GM12878 (cell line): ENCODE measurements around the gene ZC3H10. TPM values are rescaled to one million over a fixed set of nuclear protein-coding genes. Genes with fewer than 3 reads are reported as not detected.

ENCODE experiments used
- ATAC-seq: fragments of 200-7000 bp; cut with Tn5 transposase; 3 replicates; pipeline ENCODE4 v1.9.1; 2020; ENCODE audit warnings: mild to moderate bottlenecking, moderate library complexity
- BruUV-seq: library from RNA; stranded (reverse); fragments of 400-500 nt; replicated peaks from 2 replicates; lab custom pipeline; 2021; lab: Mats Ljungman, UMichigan
- CTCF ChIA-PET: fragments of 300-600 bp; sonication (Branson Sonifier 250); formaldehyde crosslinking; extraction: SDS; loops from one replicate; lab custom pipeline; 2021; ENCODE audit warnings: inconsistent platforms; lab: Yijun Ruan, JAX
- POLR2A ChIA-PET: fragments of 350-600 bp; formaldehyde crosslinking; extraction: SDS; loops from one replicate; lab custom pipeline; 2021; ENCODE audit warnings: inconsistent platforms; lab: Charles Lee
- RAD21 ChIA-PET: fragments of 300-600 bp; sonication (Branson Sonifier 250); formaldehyde crosslinking; loops from one replicate; lab custom pipeline; 2023; ENCODE audit warnings: antibody characterized with exemption; ENCODE audit not compliant: unreplicated experiment; lab: Charles Lee
- SMC1A ChIA-PET: fragments of 300-600 bp; sonication (Branson Sonifier 250); formaldehyde crosslinking; loops from one replicate; lab custom pipeline; 2023; ENCODE audit not compliant: unreplicated experiment, uncharacterized antibody; lab: Charles Lee
- DNase-seq: peaks from one replicate; pipeline ENCODE4 v3.0.0-alpha.2; 2011; ENCODE audit warnings: low read depth, low spot score
- FAIRE-seq: peaks from 3 replicates; lab custom pipeline; 2011; peaks lifted over from hg19 to GRCh38; lab: Jason Lieb, UNC
- H2AFZ ChIP-seq: 2 replicates; pipeline ENCODE4 v1.6.0; 2011; ENCODE audit warnings: low read depth, low read length, control low read depth; ENCODE audit not compliant: control insufficient read depth
- H3K27ac ChIP-seq: 2 replicates; pipeline ENCODE4 v1.5.1; 2011; ENCODE audit warnings: control low read depth; ENCODE audit not compliant: control insufficient read depth, insufficient read depth
- H3K27me3 ChIP-seq, 2 experiments: replicated peaks in 1 of 2; 2 replicates each; pipeline versions ENCODE4 v1.6.0 to v1.6.1; 2011; ENCODE audit warnings: low read length in 1 of 2; ENCODE audit not compliant: control insufficient read depth in 2 of 2, insufficient read depth in 2 of 2
- H3K36me3 ChIP-seq, 2 experiments: 2 replicates each; pipeline ENCODE4 v1.5.1; 2011; ENCODE audit warnings: low read length in 1 of 2; ENCODE audit not compliant: control insufficient read depth in 2 of 2, insufficient read depth in 2 of 2
- H3K4me1 ChIP-seq: 2 replicates; pipeline ENCODE4 v1.6.1; 2011; ENCODE audit warnings: mild to moderate bottlenecking, low read length, moderate library complexity, mixed read lengths; ENCODE audit not compliant: control insufficient read depth, insufficient read depth
- H3K4me2 ChIP-seq: 2 replicates; pipeline ENCODE4 v1.6.0; 2011; ENCODE audit warnings: control low read depth; ENCODE audit not compliant: control insufficient read depth, insufficient read depth
- H3K4me3 ChIP-seq: fragments of 200-600 bp; sonication (generic); 2 replicates; pipeline ENCODE4 v1.5.1; 2016
- H3K79me2 ChIP-seq: 2 replicates; pipeline ENCODE4 v1.6.0; 2011; ENCODE audit warnings: low read length; ENCODE audit not compliant: control insufficient read depth, insufficient read depth
- H3K9ac ChIP-seq: 2 replicates; pipeline ENCODE4 v1.8.0; 2011; ENCODE audit warnings: low read length, control low read depth, mixed read lengths; ENCODE audit not compliant: control insufficient read depth, insufficient read depth
- H3K9me3 ChIP-seq: replicated peaks from 3 replicates; pipeline ENCODE4 v1.5.1; 2011; ENCODE audit warnings: mild to moderate bottlenecking, low read length; ENCODE audit not compliant: control insufficient read depth, insufficient read depth
- H4K20me1 ChIP-seq: 2 replicates; pipeline ENCODE4 v1.6.0; 2011; ENCODE audit not compliant: control insufficient read depth, insufficient read depth
- CEBPB ChIP-seq, 2 experiments: fragments of 150-350 bp in 1 of 2; IDR thresholded peaks; 2 replicates each; pipeline ENCODE4 v1.6.1; 2012 to 2014; ENCODE audit warnings: low read depth in 2 of 2, low read length in 2 of 2, borderline replicate concordance in 1 of 2, inconsistent platforms in 1 of 2
- EED ChIP-seq: sonication (generic); IDR thresholded peaks from 2 replicates; pipeline ENCODE4 v1.6.1; 2016; ENCODE audit warnings: antibody characterized with exemption, low read depth
- NR2C1 ChIP-seq: fragments of 450-650 bp; IDR thresholded peaks from 2 replicates; pipeline ENCODE4 v1.6.1; 2017; ENCODE audit warnings: antibody characterized with exemption, mild to moderate bottlenecking, moderate library complexity
- PAX5 ChIP-seq: IDR thresholded peaks from 2 replicates; pipeline ENCODE4 v1.6.1; 2011; ENCODE audit warnings: low read depth, low read length, borderline replicate concordance
- SRF ChIP-seq, 2 experiments: IDR thresholded peaks; 2 replicates each; pipeline ENCODE4 v1.6.1; 2011; ENCODE audit warnings: low read depth in 2 of 2, low read length in 2 of 2, mild to moderate bottlenecking in 1 of 2, moderate library complexity in 1 of 2
- TBL1XR1 ChIP-seq: IDR thresholded peaks from 2 replicates; pipeline ENCODE4 v1.6.1; 2012; ENCODE audit warnings: low read depth, low read length, improper control_type of control experiment
- WGBS: methylation state at CpG from one replicate; pipeline ENCODE4 v1.1.6; 2016; ENCODE audit warnings: low lambda C conversion rate; ENCODE audit not compliant: insufficient replicate concordance, insufficient coverage; ENCODE audit errors: missing lambda C conversion rate; 5-methylcytosine and 5-hydroxymethylcytosine counted together
- in situ Hi-C: fragments of 300-500 bp; cut with MboI; formaldehyde crosslinking; loops from 9 replicates; pipeline ENCODE4 v1.14.3; 2018; ENCODE audit warnings: mixed read lengths
- intact Hi-C: fragments of 100-400 bp; cut with micrococcal nuclease; formaldehyde crosslinking; loops from one replicate; pipeline ENCODE4 v1.14.2; 2022; ENCODE audit not compliant: unreplicated experiment
- polyA plus RNA-seq, 11 experiments: library from polyadenylated mRNA; depleted of rRNA in 4 of 11; unstranded in 6 of 11; stranded (reverse) in 5 of 11; fragments of >200 nt; fragmentation: Nextera tagmentation in 4 of 11; fragmentation: Illumina TruSeq in 1 of 11; extraction: Ambion mirVana in 4 of 11; extraction: Trizol in 1 of 11; gene quantifications; 1 replicate in 1 of 11; 2 replicates in 10 of 11; pipeline versions ENCODE4 v1.2.1 to v1.2.3, GENCODE V29; 2011 to 2016; ENCODE audit warnings: inconsistent platforms in 2 of 11, missing spikeins in 2 of 11, low read depth in 1 of 11
- total RNA-seq, 4 experiments: library from RNA; depleted of rRNA in 3 of 4; stranded (reverse); fragments of >200 nt in 3 of 4; fragmentation: Illumina TruSeq in 1 of 4; extraction: Trizol in 1 of 4; gene quantifications; 2 replicates each; pipeline versions ENCODE4 v1.2.1 to v1.2.3, GENCODE V29; 2013 to 2021
- TF ChIP-seq, protein P1 (sequence below): IDR thresholded peaks from 2 replicates; pipeline ENCODE4 v1.6.1; 2011; ENCODE audit warnings: borderline replicate concordance, low read depth, mild to moderate bottlenecking, moderate library complexity, mixed read lengths, low read length; ENCODE audit not compliant: insufficient read depth; ENCODE audit errors: extremely low read length

Gene ZC3H10
- total and polyA plus RNA-seq, 10 of the 15 experiments (the other 5 are each of a cell fraction or from before 2014, with no cell fraction given), result 0.56 to 6.4 (median 3.7) TPM

GRCh38 chr12:56121204-56121870 lies 3.3 kb downstream of the ZC3H10 start:
- BruUV-seq, result no TSS peak
- ChIA-PET POLR2A (interaction anchor here (0.6 kb wide), 2 partner anchors 86 to 126 kb away, joined by 5 to 7 read pairs; no protein-coding TSS in a partner anchor), CTCF (no interaction called here), RAD21 (interaction anchor here (0.9 kb wide), 1 partner anchor 67 kb away, joined by 3 read pairs; no protein-coding TSS in a partner anchor), SMC1A (no interaction called here)
- Histone ChIP-seq H3K9ac (no peak overlapping the region), H3K9me3 (no peaks in the 10 kb centered on the region), H4K20me1 (no peaks in the 10 kb centered on the region), H3K4me1 (peaks cover 20% of the 10 kb centered on the region), H3K36me3 (no peaks in the 10 kb centered on the region), H3K4me2 (no peak overlapping the region), H3K27me3 (no peaks in the 10 kb centered on the region), H3K27ac (no peak overlapping the region), H3K4me3 (no peak overlapping the region), H2AFZ (no peak overlapping the region), H3K79me2 (peaks cover 28% of the 10 kb centered on the region)
- 84% methylated on average over 11 of the region's 11 CpGs for WGBS
- ATAC-seq (no peak), DNase-seq (no peak), FAIRE-seq (no peak)
- TF ChIP-seq NR2C1 (no peak), SRF (IDR thresholded peaks at IDR 0.05; ENCODE audit: low read depth in 2 of 2, low read length in 2 of 2) (no peak), TBL1XR1 (no peak), PAX5 (no peak), EED (no peak), CEBPB (IDR thresholded peaks at IDR 0.05; ENCODE audit: borderline replicate concordance in 1 of 2, low read depth in 2 of 2, low read length in 2 of 2) (no peak)
- TF ChIP-seq, protein P1, sequence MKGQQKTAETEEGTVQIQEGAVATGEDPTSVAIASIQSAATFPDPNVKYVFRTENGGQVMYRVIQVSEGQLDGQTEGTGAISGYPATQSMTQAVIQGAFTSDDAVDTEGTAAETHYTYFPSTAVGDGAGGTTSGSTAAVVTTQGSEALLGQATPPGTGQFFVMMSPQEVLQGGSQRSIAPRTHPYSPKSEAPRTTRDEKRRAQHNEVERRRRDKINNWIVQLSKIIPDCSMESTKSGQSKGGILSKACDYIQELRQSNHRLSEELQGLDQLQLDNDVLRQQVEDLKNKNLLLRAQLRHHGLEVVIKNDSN, result no peak
- intact Hi-C loops, result loop anchor here (10.0 kb wide), 1 partner anchor 523 kb away; the partner anchor contains the start of gene ATP5F1B
- in situ Hi-C loops, result loop anchor here (5.0 kb wide), 1 partner anchor 341 kb away; no protein-coding TSS in a partner anchor
